ENCODE results near the gene SERPINB6. TPM values are rescaled to one million over a fixed set of nuclear protein-coding genes. Genes with fewer than 3 reads are reported as not detected.

SERPINB6 gene
- total and polyA plus RNA-seq, 2 of the 4 experiments (the other 2 are of a cell fraction), result 37.1 to 91.1 TPM

GRCh38 chr6:3009930-3010329 is 38.6 kb upstream of the SERPINB6 start:
- Histone ChIP-seq H2AK5ac (ENCODE audit: low read depth, low read length) (no peak overlapping the region), H3K14ac (replicated peaks; ENCODE audit: low read depth, low read length) (no peak overlapping the region), H2BK15ac (ENCODE audit: low read depth, low read length) (no peak overlapping the region), H3K27ac (ENCODE audit: insufficient read depth, low read length) (no peak overlapping the region), H2BK5ac (ENCODE audit: low read depth, low read length, poor library complexity, severe bottlenecking) (no peak overlapping the region), H3K9ac (ENCODE audit: low read depth, low read length) (no peak overlapping the region), H4K91ac (ENCODE audit: insufficient read depth, low read depth, low read length) (no peak overlapping the region), H3K9me3 (ENCODE audit: control insufficient read depth, insufficient read depth, low read length) (peaks cover 5% of the 10 kb centered on the region), H3K18ac (ENCODE audit: low read depth, low read length) (no peak overlapping the region), H3K56ac (ENCODE audit: extremely low read depth, insufficient read depth, low read length) (no peak overlapping the region), H4K5ac (ENCODE audit: low read depth, low read length) (no peak overlapping the region), H3K4me2 (ENCODE audit: low read depth, low read length) (no peak overlapping the region), H3K36me3 (ENCODE audit: control insufficient read depth, insufficient read depth, low read length) (peaks cover 36% of the 10 kb centered on the region), H3K79me1 (ENCODE audit: low read depth in 1 of 2, low read length in 2 of 2) (0 out of 4 replicates have a peak, but pooled peaks cover 0 to 3% of the 10 kb centered on the region in 2 experiments), H4K20me1 (ENCODE audit: insufficient read depth, low read length) (no peaks in the 10 kb centered on the region), H3K4ac (ENCODE audit: low read depth, low read length) (no peak overlapping the region), H2BK20ac (ENCODE audit: low read depth, low read length) (no peak overlapping the region), H2BK120ac (ENCODE audit: low read depth, low read length) (no peak overlapping the region), H3K27me3 (ENCODE audit: control insufficient read depth, insufficient read depth, low read length) (no peaks in the 10 kb centered on the region), H3K4me1 (ENCODE audit: control insufficient read depth, insufficient read depth, low read length) (0 out of 2 replicates have a peak, but pooled peaks cover 3% of the 10 kb centered on the region), H2AFZ (replicated peaks; ENCODE audit: low read length, poor library complexity) (no peak overlapping the region), H3K9me1 (ENCODE audit: insufficient read depth, low read length) (peaks cover 9% of the 10 kb centered on the region), H2AK9ac (replicated peaks; ENCODE audit: low read depth, low read length, poor library complexity) (no peak overlapping the region), H4K8ac (ENCODE audit: low read depth in 2 of 2, low read length in 2 of 2) (no peak overlapping the region), H3K23ac (ENCODE audit: low read depth, low read length) (no peak overlapping the region), H3K4me3 (ENCODE audit: insufficient read depth, low read depth, low read length) (no peak overlapping the region)
- peak; percentile 41 for DNase-seq
- peak; percentile 83 for ATAC-seq (ENCODE audit: low read depth)
- intact Hi-C loops (cut with micrococcal nuclease), result loop anchor here (1.0 kb wide), 1 partner anchor 8 kb away; no protein-coding TSS in a partner anchor
- ChIA-PET CTCF (interaction anchor here (1.0 to 1.3 kb wide), 2 partner anchors 8 to 9 kb away, joined by 4 to 5 read pairs; no protein-coding TSS in a partner anchor), POLR2A (ENCODE audit: unreplicated experiment) (no interaction called here)
- in situ Hi-C loops (cut with MboI; ENCODE audit: low sequenced_read_pairs), result loop anchor here (5.0 kb wide), 1 partner anchor 37 kb away; no protein-coding TSS in a partner anchor
- dilution Hi-C loops (cut with HindIII; ENCODE audit: low sequenced_read_pairs, unreplicated experiment), result no loop called here
- WGBS, 2 experiments (ENCODE audit: extremely low coverage in 2 of 2, insufficient read length in 1 of 2), result no CpG with 5 or more reads among the region's 3 CpGs
- no peak for TF ChIP-seq SMC3 (IDR thresholded peaks at IDR 0.05; ENCODE audit: low read depth, low read length)
- TF ChIP-seq RAD21 (IDR thresholded peaks at IDR 0.05; ENCODE audit: low read length), result no peak
- TF ChIP-seq MXI1 (IDR thresholded peaks at IDR 0.05; ENCODE audit: borderline replicate concordance, low read depth, low read length), result no peak
- TF ChIP-seq MAFK (IDR thresholded peaks at IDR 0.05; ENCODE audit: low read depth, low read length), result no peak
- TF ChIP-seq CTCF (conservative IDR thresholded peaks at IDR 0.05; ENCODE audit: low read depth, low read length), result no peak
- TF ChIP-seq NFE2L2 (IDR thresholded peaks at IDR 0.05; ENCODE audit: low read depth, low read length), result no peak
- TF ChIP-seq MAZ (IDR thresholded peaks at IDR 0.05; ENCODE audit: borderline replicate concordance, low read depth, low read length), result no peak
- BruUV-seq (replicated peaks), result no TSS peak
